K562 (cell line): ENCODE results near the gene SMYD1. TPM values are rescaled to one million over a fixed set of nuclear protein-coding genes. Genes with fewer than 3 reads are reported as not detected.

ENCODE experiments used
- ATAC-seq: fragments of 200-7000 bp; cut with Tn5 transposase; 3 replicates; pipeline ENCODE4 v1.9.1; 2020; ENCODE audit warnings: moderate library complexity
- BruUV-seq: library from RNA; stranded (reverse); fragments of 400-500 nt; replicated peaks from 2 replicates; lab custom pipeline; 2021; lab: Mats Ljungman, UMichigan
- CTCF ChIA-PET: fragments of 300-600 bp; formaldehyde crosslinking; extraction: SDS; loops from one replicate; lab custom pipeline; 2021; ENCODE audit warnings: low intra/inter-chr PET ratio; lab: Yijun Ruan, JAX
- POLR2A ChIA-PET: fragments of 300-600, 350-650 bp; sonication (Branson Sonifier 250); formaldehyde crosslinking; extraction: SDS; loops from one replicate; lab custom pipeline; 2021; ENCODE audit warnings: antibody characterized with exemption, inconsistent platforms; lab: Yijun Ruan, JAX
- DNase-seq, 4 experiments: peaks; one replicate each; pipeline versions ENCODE4 v3.0.0 to v3.0.0-alpha.2; 2011 to 2018; ENCODE audit warnings: low spot score in 3 of 4, mixed read lengths in 3 of 4; ENCODE audit errors: extremely low read depth in 1 of 4
- FAIRE-seq: peaks from 2 replicates; lab custom pipeline; 2011; peaks lifted over from hg19 to GRCh38; lab: Jason Lieb, UNC
- H2AFZ ChIP-seq: 2 replicates; pipeline ENCODE4 v1.6.0; 2011; ENCODE audit warnings: low read depth, low read length, control low read depth, inconsistent platforms
- H3K27ac ChIP-seq: fragments of 200-600 bp; 3 replicates; pipeline ENCODE4 v1.8.0; 2011; ENCODE audit warnings: low read depth, mild to moderate bottlenecking, control low read depth, inconsistent platforms, low read length, moderate library complexity, mixed read lengths; ENCODE audit errors: extremely low read depth
- H3K27me3 ChIP-seq, 2 experiments: fragments of 300-600 bp in 1 of 2; 2 replicates in 1 of 2; 3 replicates in 1 of 2; pipeline versions ENCODE4 v1.6.0 to v1.8.0; 2011; ENCODE audit warnings: inconsistent platforms in 2 of 2, low read length in 2 of 2, mild to moderate bottlenecking in 1 of 2, mixed read lengths in 1 of 2, moderate library complexity in 1 of 2; ENCODE audit not compliant: control insufficient read depth in 2 of 2, insufficient read depth in 2 of 2
- H3K36me3 ChIP-seq: fragments of 300-600 bp; 3 replicates; pipeline ENCODE4 v1.8.0; 2011; ENCODE audit warnings: mild to moderate bottlenecking, low read length, inconsistent platforms; ENCODE audit not compliant: control insufficient read depth, insufficient read depth
- H3K4me1 ChIP-seq, 2 experiments: fragments of 200-600 bp in 1 of 2; replicated peaks in 1 of 2; 2 replicates in 1 of 2; 3 replicates in 1 of 2; pipeline versions ENCODE4 v1.5.1 to v1.8.0; 2011; ENCODE audit warnings: inconsistent platforms in 2 of 2, low read length in 2 of 2, mild to moderate bottlenecking in 1 of 2, mixed read lengths in 1 of 2, moderate library complexity in 1 of 2; ENCODE audit not compliant: control insufficient read depth in 2 of 2, insufficient read depth in 2 of 2
- H3K4me2 ChIP-seq: 2 replicates; pipeline ENCODE4 v1.6.1; 2011; ENCODE audit warnings: low read length, control low read depth, inconsistent platforms, mixed read lengths; ENCODE audit not compliant: insufficient read depth
- H3K4me3 ChIP-seq: fragments of 200-600 bp; sonication (generic), shearing (Covaris generic); 2 replicates; pipeline ENCODE4 v1.5.1; 2016; ENCODE audit warnings: control low read depth, inconsistent platforms
- H3K79me2 ChIP-seq: fragments of 200-600 bp; 3 replicates; pipeline ENCODE4 v1.8.0; 2011; ENCODE audit warnings: low read length, inconsistent platforms; ENCODE audit not compliant: control insufficient read depth, insufficient read depth
- H3K9ac ChIP-seq, 2 experiments: 2 replicates each; pipeline versions ENCODE4 v1.6.0 to v1.6.1; 2011; ENCODE audit warnings: low read depth in 2 of 2, low read length in 2 of 2, control low read depth in 1 of 2, inconsistent platforms in 1 of 2, mild to moderate bottlenecking in 1 of 2, mixed read lengths in 1 of 2; ENCODE audit not compliant: insufficient read depth in 1 of 2
- H3K9me1 ChIP-seq: one replicate; pipeline ENCODE4 v1.6.0; 2011; ENCODE audit warnings: inconsistent platforms, mild to moderate bottlenecking, low read length, moderate library complexity; ENCODE audit not compliant: control insufficient read depth, insufficient read depth
- H3K9me3 ChIP-seq: replicated peaks from 2 replicates; pipeline ENCODE4 v1.5.1; 2011; ENCODE audit warnings: low read depth, low read length, inconsistent platforms; ENCODE audit not compliant: control insufficient read depth, insufficient read depth
- H4K20me1 ChIP-seq: replicated peaks from 2 replicates; pipeline ENCODE4 v1.6.1; 2011; ENCODE audit warnings: low read length, inconsistent platforms, mixed read lengths; ENCODE audit not compliant: control insufficient read depth, insufficient read depth
- ARHGAP35 ChIP-seq: fragments of 450-650 bp; IDR thresholded peaks from 2 replicates; pipeline ENCODE4 v1.6.1; 2018; ENCODE audit not compliant: partially characterized antibody
- EWSR1 ChIP-seq: fragments of 450-650 bp; IDR thresholded peaks from 2 replicates; pipeline ENCODE4 v1.6.1; 2018; ENCODE audit warnings: borderline replicate concordance, mild to moderate bottlenecking, low read depth, moderate library complexity; ENCODE audit not compliant: partially characterized antibody
- HNRNPL ChIP-seq: fragments of 200-400 bp; formaldehyde crosslinking; IDR thresholded peaks from 2 replicates; pipeline ENCODE4 v1.6.1; 2017; ENCODE audit warnings: low read depth, mild to moderate bottlenecking, low read length
- MCM7 ChIP-seq, 2 experiments: fragments of 450-650 bp; IDR thresholded peaks; 2 replicates each; pipeline ENCODE4 v1.6.1; 2016 to 2018
- MED1 ChIP-seq: sonication (generic); formaldehyde crosslinking; IDR thresholded peaks from 2 replicates; pipeline ENCODE4 v1.8.1; 2023; ENCODE audit warnings: missing genetic modification reagents, borderline replicate concordance
- ZEB2 ChIP-seq: fragments of 450-650 bp; IDR thresholded peaks from 2 replicates; pipeline ENCODE4 v1.6.1; 2016
- ZNF12 ChIP-seq: sonication (generic); formaldehyde crosslinking; IDR thresholded peaks from 2 replicates; pipeline ENCODE4 v1.4.0; 2020; ENCODE audit warnings: mild to moderate bottlenecking, missing genetic modification reagents
- ZNF263 ChIP-seq: sonication (generic); formaldehyde crosslinking; IDR thresholded peaks from 2 replicates; pipeline ENCODE4 v1.8.0; 2022; ENCODE audit warnings: mild to moderate bottlenecking, missing genetic modification reagents, borderline replicate concordance
- WGBS: fragments of 100-300 bp; shearing (Covaris generic); methylation state at CpG from one replicate; pipeline ENCODE4 v1.1.6; 2016; ENCODE audit warnings: low coverage, mixed read lengths; ENCODE audit not compliant: insufficient coverage; ENCODE audit errors: missing lambda C conversion rate; 5-methylcytosine and 5-hydroxymethylcytosine counted together
- in situ Hi-C: fragments of 300-500 bp; cut with MboI; formaldehyde crosslinking; loops from 4 replicates; pipeline ENCODE4 v1.15.0; 2018; ENCODE audit warnings: inconsistent platforms, mixed read lengths
- intact Hi-C: fragments of 100-400 bp; cut with micrococcal nuclease; formaldehyde crosslinking; loops from 2 replicates; pipeline ENCODE4 v1.14.2; 2022
- polyA plus RNA-seq, 8 experiments: library from polyadenylated mRNA; depleted of rRNA in 4 of 8; stranded (reverse) in 5 of 8; unstranded in 3 of 8; fragments of >200 nt; fragmentation: Nextera tagmentation in 2 of 8; fragmentation: Illumina TruSeq in 1 of 8; extraction: Ambion mirVana in 2 of 8; extraction: Trizol in 1 of 8; gene quantifications; 2 replicates each; pipeline versions ENCODE4 v1.2.1 to v1.2.3, GENCODE V29; 2011 to 2014; ENCODE audit warnings: inconsistent platforms in 1 of 8, missing spikeins in 1 of 8
- total RNA-seq, 7 experiments: library from RNA; depleted of rRNA in 6 of 7; stranded (reverse); fragments of >200 nt in 6 of 7; fragmentation: Illumina TruSeq in 2 of 7; extraction: Trizol in 2 of 7; gene quantifications; 2 replicates each; pipeline versions ENCODE4 v1.2.1 to v1.2.3, GENCODE V29; 2011 to 2021; ENCODE audit warnings: low replicate concordance in 1 of 7

SMYD1 gene
- total and polyA plus RNA-seq, 9 of the 15 experiments (the other 6 are each of a cell fraction or from before 2014, with no cell fraction given): not detected

DNA sequence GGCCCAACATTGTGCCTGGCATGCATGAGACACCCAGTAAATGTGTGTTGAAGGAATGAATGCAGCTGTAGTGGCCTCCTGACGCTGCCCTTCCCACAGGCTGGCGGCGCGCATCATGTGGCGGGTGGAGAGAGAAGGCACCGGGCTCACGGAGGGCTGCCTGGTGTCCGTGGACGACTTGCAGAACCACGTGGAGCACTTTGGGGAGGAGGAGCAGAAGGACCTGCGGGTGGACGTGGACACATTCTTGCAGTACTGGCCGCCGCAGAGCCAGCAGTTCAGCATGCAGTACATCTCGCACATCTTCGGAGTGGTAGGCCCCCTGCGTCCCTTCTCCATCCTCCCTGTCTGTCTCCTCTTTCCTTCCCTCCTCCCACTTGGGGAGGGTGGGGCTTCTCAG is 20.1 kb downstream of the SMYD1 start:
- no peak for FAIRE-seq
- Histone ChIP-seq H3K4me3 (no peak overlapping the region), H3K27me3 (peaks cover 10 to 22% of the 10 kb centered on the region in 2 experiments; a peak in 4 of 5 replicates), H3K9me1 (no peaks in the 10 kb centered on the region), H3K4me1 (peaks cover 3 to 13% of the 10 kb centered on the region in 2 experiments; a peak in 3 of 5 replicates), H3K9ac (no peak overlapping the region), H3K9me3 (no peaks in the 10 kb centered on the region), H2AFZ (no peak overlapping the region), H3K4me2 (no peak overlapping the region), H3K27ac (no peak overlapping the region), H3K36me3 (no peaks in the 10 kb centered on the region), H4K20me1 (no peaks in the 10 kb centered on the region), H3K79me2 (no peaks in the 10 kb centered on the region)
- BruUV-seq: no TSS peak
- ATAC-seq: no peak
- 43% methylated on average over 16 of the region's 17 CpGs for WGBS
- no peak for DNase-seq
- intact Hi-C loops: no loop called here
- ChIA-PET POLR2A (no interaction called here), CTCF (no interaction called here)
- TF ChIP-seq ZEB2 (no peak), MCM7 (IDR thresholded peaks at IDR 0.05) (no peak), ZNF12 (CRISPR knock-in tag) (no peak), EWSR1 (no peak), MED1 (CRISPR knock-in tag) (no peak), ZNF263 (peak; percentile 77; the same call in 1 of the 2 replicates), HNRNPL (no peak), ARHGAP35 (no peak)
- in situ Hi-C loops: no loop called here
